ENCODE measurements around the gene ATF7. TPM values are rescaled to one million over a fixed set of nuclear protein-coding genes. Genes with fewer than 3 reads are reported as not detected.
A peak's percentile ranks its signal among the peaks of the same experiment; 100 is the strongest.
"Not testable (repeated sequence)": the region's sequence is repeated elsewhere in the genome, so short reads cannot be mapped to it uniquely, and the experiment has no call there.

Gene ATF7
- total RNA-seq, 4 donors from 2014 or later = 25.6 to 38.0 (median 29.8) TPM

- no peak overlapping the region for H3K4me3 ChIP-seq
- no peaks in the 10 kb centered on the region for H3K9me3 ChIP-seq
- no peak for TF ChIP-seq POLR2A (IDR thresholded peaks at IDR 0.05)
- TF ChIP-seq, protein P1, sequence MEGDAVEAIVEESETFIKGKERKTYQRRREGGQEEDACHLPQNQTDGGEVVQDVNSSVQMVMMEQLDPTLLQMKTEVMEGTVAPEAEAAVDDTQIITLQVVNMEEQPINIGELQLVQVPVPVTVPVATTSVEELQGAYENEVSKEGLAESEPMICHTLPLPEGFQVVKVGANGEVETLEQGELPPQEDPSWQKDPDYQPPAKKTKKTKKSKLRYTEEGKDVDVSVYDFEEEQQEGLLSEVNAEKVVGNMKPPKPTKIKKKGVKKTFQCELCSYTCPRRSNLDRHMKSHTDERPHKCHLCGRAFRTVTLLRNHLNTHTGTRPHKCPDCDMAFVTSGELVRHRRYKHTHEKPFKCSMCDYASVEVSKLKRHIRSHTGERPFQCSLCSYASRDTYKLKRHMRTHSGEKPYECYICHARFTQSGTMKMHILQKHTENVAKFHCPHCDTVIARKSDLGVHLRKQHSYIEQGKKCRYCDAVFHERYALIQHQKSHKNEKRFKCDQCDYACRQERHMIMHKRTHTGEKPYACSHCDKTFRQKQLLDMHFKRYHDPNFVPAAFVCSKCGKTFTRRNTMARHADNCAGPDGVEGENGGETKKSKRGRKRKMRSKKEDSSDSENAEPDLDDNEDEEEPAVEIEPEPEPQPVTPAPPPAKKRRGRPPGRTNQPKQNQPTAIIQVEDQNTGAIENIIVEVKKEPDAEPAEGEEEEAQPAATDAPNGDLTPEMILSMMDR (IDR thresholded peaks at IDR 0.05) = no peak
- H3K36me3 ChIP-seq = peaks cover 0 to 45% (median 0%) of the 10 kb centered on the region in 3 donors
- peak in 1 of 3 donors; percentile 18 for DNase-seq
- H3K4me1 ChIP-seq = no peaks in the 10 kb centered on the region
- H3K27ac ChIP-seq = no peak overlapping the region
- H3K27me3 ChIP-seq = no peaks in the 10 kb centered on the region
Observed at GRCh38 chr12:53552361-53553327, 73.5 kb downstream of the ATF7 start.

- DNase-seq = no peak
- Histone ChIP-seq H3K27me3 (no peaks in the 10 kb centered on the region), H3K9me3 (no peaks in the 10 kb centered on the region), H3K27ac (no peak overlapping the region), H3K36me3 (peaks cover 0 to 49% (median 0%) of the 10 kb centered on the region in 3 donors), H3K4me1 (no peaks in the 10 kb centered on the region), H3K4me3 (no peak overlapping the region)
- no peak for TF ChIP-seq POLR2A (IDR thresholded peaks at IDR 0.05)
- TF ChIP-seq, protein P1 (IDR thresholded peaks at IDR 0.05) = no peak
Observed at GRCh38 chr12:53551889-53552291, 74.3 kb downstream of the ATF7 start.

DNA sequence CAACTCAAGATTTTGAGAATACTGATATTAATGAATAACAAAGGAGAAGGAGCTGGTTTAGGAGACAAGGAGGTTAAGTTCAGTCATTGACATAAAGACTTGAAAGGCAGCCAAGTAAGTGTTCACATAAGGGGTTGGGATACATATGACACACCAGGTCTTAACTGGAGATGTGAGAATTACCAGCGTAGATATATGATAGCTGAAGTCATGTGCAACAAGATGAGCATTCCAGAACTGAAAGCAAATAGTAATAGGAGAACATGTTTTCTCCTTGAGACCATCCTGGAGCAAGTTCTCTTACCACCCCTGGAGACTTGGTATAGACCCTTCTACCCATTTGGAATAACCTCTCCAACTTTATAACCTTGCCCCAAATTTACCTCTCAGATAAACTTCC is 75.6 kb downstream of the ATF7 start:
- peaks cover 0 to 50% (median 0%) of the 10 kb centered on the region in 3 donors for H3K36me3 ChIP-seq
- no peak overlapping the region for H3K4me3 ChIP-seq
- H3K27ac ChIP-seq = no peak overlapping the region
- H3K27me3 ChIP-seq = no peaks in the 10 kb centered on the region
- TF ChIP-seq POLR2A (IDR thresholded peaks at IDR 0.05) = no peak
- TF ChIP-seq, protein P1 (IDR thresholded peaks at IDR 0.05) = no peak
- H3K4me1 ChIP-seq = no peaks in the 10 kb centered on the region
- no peaks in the 10 kb centered on the region for H3K9me3 ChIP-seq
- DNase-seq = no peak

GRCh38 chr12:53550131-53550530 is 76.1 kb downstream of the ATF7 start:
- peaks cover 0 to 54% (median 0%) of the 10 kb centered on the region in 3 donors for H3K36me3 ChIP-seq
- H3K27me3 ChIP-seq, H3K9me3 ChIP-seq, H3K4me1 ChIP-seq, DNase-seq, H3K27ac ChIP-seq, H3K4me3 ChIP-seq: not testable (repeated sequence)

DNA sequence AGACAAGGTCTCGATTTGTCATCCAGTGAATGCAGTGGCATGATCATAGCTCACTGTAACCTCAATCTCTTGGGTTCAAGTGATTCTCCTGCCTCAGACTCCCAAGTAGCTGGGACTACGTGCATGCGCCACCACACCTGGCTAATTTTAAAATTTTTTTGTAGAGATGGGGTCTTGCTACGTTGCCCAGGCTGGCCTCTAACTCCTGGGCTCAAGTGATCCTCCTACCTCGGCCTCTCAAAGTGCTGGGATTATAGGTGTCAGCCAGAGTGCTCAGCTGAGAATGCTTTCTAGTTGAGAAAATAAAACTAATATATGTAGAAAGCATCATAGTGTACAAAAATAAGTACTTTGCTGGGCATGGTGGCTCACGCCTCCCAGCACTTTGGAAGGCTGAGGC is 77.8 kb downstream of the ATF7 start:
- peaks cover 0 to 55% (median 0%) of the 10 kb centered on the region in 3 donors for H3K36me3 ChIP-seq
- not testable (repeated sequence) for H3K4me3 ChIP-seq, H3K4me1 ChIP-seq, H3K27me3 ChIP-seq, DNase-seq, H3K27ac ChIP-seq, H3K9me3 ChIP-seq

- H3K27ac ChIP-seq = peak overlapping the region in 1 of 4 donors; percentile 53
- no peaks in the 10 kb centered on the region for H3K9me3 ChIP-seq
- H3K27me3 ChIP-seq = no peaks in the 10 kb centered on the region
- DNase-seq = peak in 2 of 3 donors; percentile 18 to 71
- TF ChIP-seq, protein P1 (IDR thresholded peaks at IDR 0.05) = peak; percentile 16 to 95 (median 74)
- TF ChIP-seq POLR2A (IDR thresholded peaks at IDR 0.05) = no peak
- H3K36me3 ChIP-seq = peaks cover 0 to 66% (median 0%) of the 10 kb centered on the region in 3 donors
- H3K4me1 ChIP-seq = no peaks in the 10 kb centered on the region
- no peak overlapping the region for H3K4me3 ChIP-seq
Observed at GRCh38 chr12:53543539-53543938, 82.6 kb downstream of the ATF7 start.
